Thyroid gland (tissue), 4 donors: ENCODE measurements around the gene SLC25A44. TPM values are rescaled to one million over a fixed set of nuclear protein-coding genes. Genes with fewer than 3 reads are reported as not detected.

ENCODE experiments used
- DNase-seq, 2 donors: peaks; one replicate each; pipeline ENCODE4 v3.0.0-alpha.2; 2019
- H3K27ac ChIP-seq, 3 donors: fragments of 200-600 bp; sonication (generic); 1 replicate in 2 of 3; 2 replicates in 1 of 3; pipeline ENCODE4 v1.5.1; 2016 to 2019; ENCODE audit warnings: mild to moderate bottlenecking in 1 of 3, moderate library complexity in 1 of 3
- H3K27me3 ChIP-seq: fragments of 200-600 bp; sonication (generic); one replicate; pipeline ENCODE4 v1.5.1; 2019
- H3K36me3 ChIP-seq, 2 donors: fragments of 200-600 bp; sonication (generic); one replicate each; pipeline ENCODE4 v1.5.1; 2016 to 2019
- H3K4me1 ChIP-seq, 2 donors: fragments of 200-600 bp; sonication (generic); one replicate each; pipeline ENCODE4 v1.5.1; 2017 to 2019
- H3K4me3 ChIP-seq, 3 donors: fragments of 200-600 bp; sonication (generic); replicated peaks in 1 of 3; 1 replicate in 2 of 3; 2 replicates in 1 of 3; pipeline ENCODE4 v1.5.1; 2016; ENCODE audit warnings: mild to moderate bottlenecking in 1 of 3
- H3K9me3 ChIP-seq: fragments of 200-600 bp; sonication (generic); one replicate; pipeline ENCODE4 v1.5.1; 2017
- POLR2A ChIP-seq, 2 donors: fragments of 450-650 bp; IDR thresholded peaks; one replicate each; pipeline ENCODE4 v1.6.1; 2017; ENCODE audit warnings: antibody characterized with exemption in 2 of 2, mild to moderate bottlenecking in 2 of 2, moderate library complexity in 1 of 2
- WGBS, 2 donors: methylation state at CpG; one replicate each; pipeline ENCODE4 v1.1.5; 2017; 5-methylcytosine and 5-hydroxymethylcytosine counted together
- intact Hi-C: fragments of 100-400 bp; cut with DNase I; formaldehyde crosslinking; loops from one replicate; pipeline ENCODE4 v1.15.1; 2023
- small RNA-seq: library from RNA; depleted of rRNA; stranded (forward); fragments of <200 nt; gene quantifications from one replicate; pipeline ENCODE3, GENCODE V24; 2016
- total RNA-seq, 4 donors: library from RNA; depleted of rRNA; stranded (reverse); fragments of >200 nt; gene quantifications; one replicate each; pipeline ENCODE4 v1.2.3, GENCODE V29; 2016
- TF ChIP-seq, protein P1 (sequence below), 6 experiments: fragments of 200-600 bp in 3 of 6; fragments of 450-650 bp in 3 of 6; sonication (generic) in 3 of 6; IDR thresholded peaks; one replicate each; pipeline ENCODE4 v1.5.1; 2016 to 2019; ENCODE audit warnings: antibody characterized with exemption in 6 of 6, mild to moderate bottlenecking in 2 of 6, inconsistent platforms in 1 of 6, moderate library complexity in 1 of 6

SLC25A44 gene
- total RNA-seq, 4 donors from 2014 or later, result 14.5 to 19.7 (median 17.7) TPM

DNA sequence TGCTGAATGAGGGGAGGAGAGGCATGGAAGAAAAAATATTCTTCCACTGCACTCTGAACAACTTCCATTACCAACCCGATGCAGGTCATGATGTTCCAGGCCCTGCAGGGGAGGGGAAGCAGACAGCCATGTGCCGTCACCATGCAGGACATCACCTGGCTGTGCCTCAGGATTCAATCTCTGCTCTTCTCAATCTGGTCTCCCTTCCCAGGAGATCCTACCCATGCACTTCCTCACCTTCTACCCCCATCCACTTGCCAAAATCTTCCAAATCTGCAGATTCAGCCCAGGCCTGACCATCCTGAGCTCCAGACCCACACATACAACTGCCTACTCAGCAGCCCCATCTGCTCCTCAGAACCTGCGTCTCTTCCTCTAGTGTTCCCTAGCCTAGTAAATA lies 59.7 kb downstream of the SLC25A44 start:
- TF ChIP-seq POLR2A (IDR thresholded peaks at IDR 0.05), result no peak
- TF ChIP-seq, protein P1, sequence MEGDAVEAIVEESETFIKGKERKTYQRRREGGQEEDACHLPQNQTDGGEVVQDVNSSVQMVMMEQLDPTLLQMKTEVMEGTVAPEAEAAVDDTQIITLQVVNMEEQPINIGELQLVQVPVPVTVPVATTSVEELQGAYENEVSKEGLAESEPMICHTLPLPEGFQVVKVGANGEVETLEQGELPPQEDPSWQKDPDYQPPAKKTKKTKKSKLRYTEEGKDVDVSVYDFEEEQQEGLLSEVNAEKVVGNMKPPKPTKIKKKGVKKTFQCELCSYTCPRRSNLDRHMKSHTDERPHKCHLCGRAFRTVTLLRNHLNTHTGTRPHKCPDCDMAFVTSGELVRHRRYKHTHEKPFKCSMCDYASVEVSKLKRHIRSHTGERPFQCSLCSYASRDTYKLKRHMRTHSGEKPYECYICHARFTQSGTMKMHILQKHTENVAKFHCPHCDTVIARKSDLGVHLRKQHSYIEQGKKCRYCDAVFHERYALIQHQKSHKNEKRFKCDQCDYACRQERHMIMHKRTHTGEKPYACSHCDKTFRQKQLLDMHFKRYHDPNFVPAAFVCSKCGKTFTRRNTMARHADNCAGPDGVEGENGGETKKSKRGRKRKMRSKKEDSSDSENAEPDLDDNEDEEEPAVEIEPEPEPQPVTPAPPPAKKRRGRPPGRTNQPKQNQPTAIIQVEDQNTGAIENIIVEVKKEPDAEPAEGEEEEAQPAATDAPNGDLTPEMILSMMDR (IDR thresholded peaks at IDR 0.05), result no peak
- intact Hi-C loops, result no loop called here
- no peak for DNase-seq
- Histone ChIP-seq H3K27me3 (no peaks in the 10 kb centered on the region), H3K4me1 (no peaks in the 10 kb centered on the region), H3K36me3 (peaks cover 63 to 72% of the 10 kb centered on the region in 2 donors), H3K27ac (no peak overlapping the region), H3K4me3 (no peak overlapping the region), H3K9me3 (no peaks in the 10 kb centered on the region)
- 96 to 97% methylated on average over 3 of the region's 3 CpGs for WGBS, 2 donors

DNA sequence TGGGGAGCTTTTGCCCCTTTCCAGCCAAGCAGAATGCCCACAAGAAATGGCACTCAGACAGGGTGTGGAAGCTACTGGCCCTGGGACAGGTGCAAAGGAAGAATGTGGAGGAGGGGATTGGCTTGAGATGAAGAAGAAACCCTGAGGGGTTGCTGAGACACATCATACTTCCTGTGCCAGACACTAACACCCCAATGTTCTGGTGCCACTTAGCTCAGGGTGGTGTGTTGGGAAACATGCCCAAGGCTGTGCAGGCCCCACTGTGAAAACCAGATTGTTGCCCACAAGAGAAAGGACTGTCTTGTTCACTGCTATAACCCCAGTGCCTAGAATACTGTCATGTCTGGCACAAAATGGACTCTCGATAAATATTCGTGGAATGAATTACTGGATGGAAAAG lies 63.8 kb downstream of the SLC25A44 start:
- no peaks in the 10 kb centered on the region for H3K27me3 ChIP-seq
- no peaks in the 10 kb centered on the region for H3K9me3 ChIP-seq
- H3K4me3 ChIP-seq, result no peak overlapping the region
- TF ChIP-seq, protein P1 (IDR thresholded peaks at IDR 0.05), result no peak
- TF ChIP-seq POLR2A (IDR thresholded peaks at IDR 0.05), result no peak
- intact Hi-C loops, result no loop called here
- H3K36me3 ChIP-seq, result peaks cover 67 to 83% of the 10 kb centered on the region in 2 donors
- no peak for DNase-seq
- no peak overlapping the region for H3K27ac ChIP-seq
- WGBS, 2 donors, result 96 to 97% methylated on average over 2 of the region's 2 CpGs
- H3K4me1 ChIP-seq, result no peaks in the 10 kb centered on the region

DNA sequence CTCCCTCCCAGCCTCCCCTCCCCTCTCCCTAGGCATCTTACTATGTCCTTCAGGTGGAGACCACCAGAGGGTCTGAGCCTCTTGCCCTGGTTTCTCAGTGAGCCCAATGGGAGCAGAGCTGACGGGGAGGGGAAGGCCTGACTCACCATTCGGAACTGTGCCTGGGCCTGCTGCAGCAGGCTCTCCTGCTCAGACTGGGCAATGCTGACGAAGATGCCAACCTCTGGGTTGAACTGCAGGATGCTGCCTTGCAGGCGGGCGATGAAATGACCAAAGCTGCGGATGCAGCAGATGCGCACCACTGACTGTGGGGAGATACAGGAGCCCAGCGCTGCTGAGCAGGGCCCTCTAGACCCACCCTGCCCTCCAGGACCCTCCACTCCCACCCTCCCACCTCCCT lies 65.0 kb downstream of the SLC25A44 start:
- H3K27ac ChIP-seq, result no peak overlapping the region
- H3K36me3 ChIP-seq, result peaks cover 64 to 80% of the 10 kb centered on the region in 2 donors
- TF ChIP-seq, protein P1 (IDR thresholded peaks at IDR 0.05), result no peak
- TF ChIP-seq POLR2A (IDR thresholded peaks at IDR 0.05), result no peak
- H3K4me1 ChIP-seq, result no peaks in the 10 kb centered on the region
- H3K9me3 ChIP-seq, result no peaks in the 10 kb centered on the region
- 99 to 100% methylated on average over 2 to 8 of the region's 8 CpGs for WGBS, 2 donors
- intact Hi-C loops, result no loop called here
- no peak overlapping the region for H3K4me3 ChIP-seq
- H3K27me3 ChIP-seq, result no peaks in the 10 kb centered on the region
- DNase-seq, result no peak

DNA sequence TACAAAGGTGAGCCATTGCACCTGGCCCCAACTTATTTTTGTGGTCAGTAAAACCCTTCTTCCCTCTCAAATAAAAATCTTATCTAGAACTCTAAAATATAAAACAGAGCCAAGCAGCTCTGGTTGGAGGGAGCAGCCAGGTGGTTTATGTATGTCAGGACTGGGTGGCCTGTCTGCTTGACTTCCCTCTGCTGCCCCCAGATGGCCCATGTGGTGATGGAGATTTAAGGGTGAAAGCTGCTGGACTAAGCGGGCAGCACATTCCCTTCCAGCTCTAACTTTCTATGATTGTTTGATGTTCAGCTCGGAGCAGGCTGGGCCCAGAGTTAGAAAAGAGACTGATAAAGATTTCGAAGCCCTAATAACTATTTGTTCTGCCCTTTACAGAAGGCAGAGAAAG lies 65.9 kb downstream of the SLC25A44 start:
- WGBS, 2 donors, result 86 to 92% methylated on average over 3 of the region's 3 CpGs
- Histone ChIP-seq H3K9me3 (no peaks in the 10 kb centered on the region), H3K36me3 (peaks cover 68 to 79% of the 10 kb centered on the region in 2 donors), H3K4me1 (no peaks in the 10 kb centered on the region), H3K4me3 (no peak overlapping the region), H3K27me3 (no peaks in the 10 kb centered on the region), H3K27ac (no peak overlapping the region)
- no peak for DNase-seq
- TF ChIP-seq, protein P1 (IDR thresholded peaks at IDR 0.05), result no peak
- no peak for TF ChIP-seq POLR2A (IDR thresholded peaks at IDR 0.05)
- intact Hi-C loops, result no loop called here

DNA sequence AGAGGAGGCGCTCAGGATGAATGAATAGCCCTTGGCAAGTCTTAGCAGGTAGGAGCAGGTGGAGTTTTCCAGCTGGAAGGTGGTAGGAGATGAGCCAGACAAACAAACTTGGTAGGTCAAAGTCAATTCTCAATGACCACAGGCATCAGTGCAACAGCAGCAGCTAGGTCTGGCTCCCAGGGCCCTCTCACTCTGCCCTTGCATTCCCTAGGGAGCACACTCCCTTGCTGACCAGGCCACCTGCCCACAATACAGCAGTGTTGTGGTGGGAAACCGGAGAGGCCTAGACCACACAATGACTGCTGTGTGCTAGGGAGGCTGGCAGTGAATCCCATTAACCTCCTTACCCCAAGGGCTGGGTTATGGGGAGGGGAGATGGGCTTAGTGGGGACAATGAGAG lies 67.0 kb downstream of the SLC25A44 start:
- TF ChIP-seq POLR2A (IDR thresholded peaks at IDR 0.05), result no peak
- TF ChIP-seq, protein P1 (IDR thresholded peaks at IDR 0.05), result no peak
- Histone ChIP-seq H3K9me3 (no peaks in the 10 kb centered on the region), H3K27me3 (no peaks in the 10 kb centered on the region), H3K36me3 (peaks cover 77 to 78% of the 10 kb centered on the region in 2 donors), H3K4me1 (no peaks in the 10 kb centered on the region), H3K27ac (no peak overlapping the region), H3K4me3 (no peak overlapping the region)
- intact Hi-C loops, result no loop called here
- whole genome bisulfite sequencing, 2 donors, result 93 to 100% methylated on average over 2 of the region's 2 CpGs
- no peak for DNase-seq

Small RNA genes lying within 50 kb of the gene (small RNA-seq; reads per million reads assigned to genes)
- not detected for gene RF00568

Other genes starting within 250 kb of the SLC25A44 start
- gene ARHGEF2, start 215.6 kb upstream of the SLC25A44 start, total RNA-seq, result 10 to 100 TPM; 47.4 to 80.1 (median 66.6) TPM
- gene SSR2, start 173.2 kb upstream of the SLC25A44 start, total RNA-seq, result 100 to 1,000 TPM in 3 of 4 donors, 10 to 100 TPM in 1; 78.6 to 193 (median 130) TPM
- 10 to 100 TPM; 10.8 to 18.8 (median 16.9) TPM for gene UBQLN4, start 140.3 kb upstream of the SLC25A44 start, total RNA-seq
- 10 to 100 TPM; 14.7 to 76.8 (median 41.1) TPM for gene LAMTOR2, start 139.3 kb upstream of the SLC25A44 start, total RNA-seq
- gene RAB25, start 132.9 kb upstream of the SLC25A44 start, total RNA-seq, result 10 to 100 TPM; 65.9 to 88.0 (median 74.1) TPM
- gene MEX3A, start 111.6 kb upstream of the SLC25A44 start, total RNA-seq, result 1 to 10 TPM in 1 of 4 donors, under 1 TPM in 3; 0.17 to 1.8 (median 0.33) TPM
- gene LMNA, start 79.4 kb upstream of the SLC25A44 start, total RNA-seq, result 100 to 1,000 TPM; 235 to 412 (median 327) TPM
- 10 to 100 TPM; 21.5 to 50.8 (median 37.5) TPM for gene SEMA4A, start 40.5 kb upstream of the SLC25A44 start, total RNA-seq
- 100 to 1,000 TPM in 3 of 4 donors, 10 to 100 TPM in 1; 73.6 to 121 (median 107) TPM for gene PMF1, start 18.9 kb downstream of the SLC25A44 start, total RNA-seq
- gene BGLAP, start 48.1 kb downstream of the SLC25A44 start, total RNA-seq, result 1 to 10 TPM in 3 of 4 donors, not detected in 1; 1.0 to 4.4 (median 1.3) TPM
- 1 to 10 TPM in 2 of 4 donors, under 1 TPM in 2; 0.63 to 2.3 (median 1.3) TPM for gene PAQR6, start 54.0 kb downstream of the SLC25A44 start, total RNA-seq
- 10 to 100 TPM; 57.2 to 89.0 (median 76.1) TPM for gene SMG5, start 88.7 kb downstream of the SLC25A44 start, total RNA-seq
- gene TMEM79, start 90.2 kb downstream of the SLC25A44 start, total RNA-seq, result 1 to 10 TPM in 3 of 4 donors, under 1 TPM in 1; 0.96 to 2.2 (median 1.7) TPM
- gene GLMP, start 101.6 kb downstream of the SLC25A44 start, total RNA-seq, result 10 to 100 TPM; 43.3 to 56.1 (median 49.8) TPM
- gene VHLL, start 105.2 kb downstream of the SLC25A44 start, total RNA-seq, result not detected
- 100 to 1,000 TPM; 121 to 214 (median 170) TPM for gene CCT3, start 144.2 kb downstream of the SLC25A44 start, total RNA-seq
- gene TSACC, start 144.4 kb downstream of the SLC25A44 start, total RNA-seq, result 1 to 10 TPM in 2 of 4 donors, not detected in 2; 1.2 to 8.3 TPM
- not detected for gene RHBG, start 175.1 kb downstream of the SLC25A44 start, total RNA-seq